IPS-15b (cell line): ENCODE results near the gene SYCE1L.

Experiments
- H3K27me3 ChIP-seq: one replicate; pipeline ENCODE4 v1.6.1; 2013; ENCODE audit warnings: low read length; ENCODE audit not compliant: control insufficient read depth, insufficient read depth
- H3K36me3 ChIP-seq: one replicate; pipeline ENCODE4 v1.6.1; 2013; ENCODE audit warnings: low read length; ENCODE audit not compliant: control insufficient read depth, insufficient read depth
- H3K4me1 ChIP-seq: one replicate; pipeline ENCODE4 v1.6.1; 2013; ENCODE audit warnings: mild to moderate bottlenecking, low read length; ENCODE audit not compliant: control insufficient read depth, insufficient read depth
- H3K4me3 ChIP-seq: one replicate; pipeline ENCODE4 v1.5.1; 2013; ENCODE audit warnings: low read depth, low read length
- H3K9ac ChIP-seq: one replicate; pipeline ENCODE4 v1.6.1; 2013; ENCODE audit warnings: low read depth, mild to moderate bottlenecking, low read length
- H3K9me3 ChIP-seq: one replicate; pipeline ENCODE4 v1.6.1; 2013; ENCODE audit warnings: mild to moderate bottlenecking, low read length; ENCODE audit not compliant: control insufficient read depth, insufficient read depth

Gene SYCE1L

GRCh38 chr16:77208382-77208781 lies 9.2 kb downstream of the SYCE1L start:
- H3K9me3 ChIP-seq, result no peaks in the 10 kb centered on the region
- H3K36me3 ChIP-seq, result no peaks in the 10 kb centered on the region
- H3K4me1 ChIP-seq, result peaks cover 11% of the 10 kb centered on the region
- H3K9ac ChIP-seq, result no peak overlapping the region
- H3K27me3 ChIP-seq, result peaks cover 4% of the 10 kb centered on the region
- no peak overlapping the region for H3K4me3 ChIP-seq

DNA sequence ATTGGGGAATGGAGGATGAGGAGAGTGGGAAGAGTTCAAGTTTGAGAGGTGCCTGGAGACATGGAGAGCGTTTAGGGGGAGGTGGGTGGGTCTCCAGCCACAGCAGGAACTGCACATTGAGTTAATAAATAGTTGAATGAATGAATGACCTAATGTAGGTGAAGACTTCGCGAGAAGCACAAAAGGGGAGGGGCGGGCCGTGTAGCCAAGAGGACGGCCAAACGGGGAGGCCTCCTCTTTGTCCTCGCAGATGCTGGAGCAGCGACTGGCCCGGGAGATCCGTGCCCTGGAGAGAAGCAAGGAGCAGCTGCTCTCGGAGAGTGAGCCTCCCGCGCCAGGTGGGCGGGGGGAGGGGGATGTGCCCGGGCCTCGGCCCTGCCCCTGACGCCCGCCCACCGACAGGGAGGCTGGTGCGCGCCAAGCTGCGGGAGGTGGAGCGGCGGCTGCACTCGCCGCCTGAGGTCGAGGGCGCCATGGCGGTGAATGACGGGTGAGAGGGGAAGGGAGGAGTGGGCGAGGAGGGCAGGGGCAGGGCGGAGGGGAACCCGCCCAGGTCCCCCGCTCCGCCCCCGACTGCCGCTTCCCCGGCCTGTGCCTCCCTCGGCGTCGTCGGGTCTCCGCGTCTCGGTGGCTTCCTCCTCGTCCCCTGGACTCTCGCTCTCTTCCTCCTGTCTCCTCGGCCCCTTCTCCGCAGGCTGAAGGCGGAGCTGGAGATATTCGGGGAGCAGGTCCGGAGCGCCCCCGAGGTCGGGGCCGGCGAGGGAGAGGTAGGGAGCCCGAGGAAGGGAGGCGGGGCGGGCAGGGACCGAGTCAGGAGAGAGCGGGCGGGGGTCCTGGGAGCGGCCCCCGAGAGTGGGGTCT lies 12.9 kb downstream of the SYCE1L start:
- Histone ChIP-seq H3K27me3 (peaks cover 4% of the 10 kb centered on the region), H3K9ac (peak overlapping the region; percentile 60), H3K4me1 (peaks cover 3% of the 10 kb centered on the region), H3K36me3 (no peaks in the 10 kb centered on the region), H3K9me3 (no peaks in the 10 kb centered on the region), H3K4me3 (peak overlapping the region; percentile 73)

DNA sequence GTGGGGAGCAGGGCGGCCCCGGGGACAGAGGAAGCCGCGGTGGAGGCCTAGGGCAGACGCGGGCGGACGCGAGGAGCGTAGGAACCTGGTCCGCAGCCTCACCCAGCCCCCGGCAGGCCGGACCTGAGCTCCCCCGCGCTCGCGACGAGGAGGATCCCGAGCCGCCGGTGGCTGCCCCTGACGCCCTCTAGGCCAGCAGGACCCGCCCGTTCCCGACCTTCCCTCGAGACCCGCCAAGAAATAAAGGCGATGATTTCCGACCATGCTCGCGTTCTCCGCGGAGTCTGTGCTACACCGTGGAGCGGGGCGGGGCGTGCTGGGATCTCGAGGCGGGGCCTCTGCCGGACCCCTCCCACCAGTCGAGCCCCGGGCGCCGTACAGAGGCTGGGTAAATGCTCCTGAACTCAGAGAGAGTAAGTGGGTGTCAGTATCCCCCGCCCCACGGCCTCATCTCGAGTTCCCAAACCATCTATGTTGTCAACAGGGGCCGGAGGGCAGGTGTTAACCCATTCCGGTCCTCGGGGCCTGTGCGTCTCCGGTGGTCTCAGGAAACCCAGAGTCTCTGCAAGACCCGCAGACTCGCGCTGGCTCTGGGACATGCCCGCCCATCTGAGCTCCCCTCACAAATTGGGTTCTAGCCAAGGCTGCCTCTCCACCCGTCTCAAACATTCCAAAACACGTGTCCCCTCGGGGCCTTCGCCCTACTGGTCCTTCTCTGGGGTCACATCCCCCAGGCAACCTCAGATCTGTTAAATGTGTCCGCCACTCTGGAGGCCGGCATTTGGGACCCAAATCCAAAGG lies 13.7 kb downstream of the SYCE1L start:
- no peaks in the 10 kb centered on the region for H3K36me3 ChIP-seq
- peak overlapping the region; percentile 60 for H3K9ac ChIP-seq
- peaks cover 3% of the 10 kb centered on the region for H3K4me1 ChIP-seq
- H3K9me3 ChIP-seq, result no peaks in the 10 kb centered on the region
- H3K4me3 ChIP-seq, result peak overlapping the region; percentile 73
- H3K27me3 ChIP-seq, result peaks cover 4% of the 10 kb centered on the region

- peak overlapping the region; percentile 73 for H3K4me3 ChIP-seq
- no peak overlapping the region for H3K9ac ChIP-seq
- peaks cover 3% of the 10 kb centered on the region for H3K4me1 ChIP-seq
- H3K27me3 ChIP-seq, result peaks cover 4% of the 10 kb centered on the region
- no peaks in the 10 kb centered on the region for H3K9me3 ChIP-seq
- H3K36me3 ChIP-seq, result no peaks in the 10 kb centered on the region
Measured at GRCh38 chr16:77213542-77214106, 14.4 kb downstream of the SYCE1L start.

- no peak overlapping the region for H3K4me3 ChIP-seq
Measured at GRCh38 chr16:77214411-77215138, 15.4 kb downstream of the SYCE1L start.

DNA sequence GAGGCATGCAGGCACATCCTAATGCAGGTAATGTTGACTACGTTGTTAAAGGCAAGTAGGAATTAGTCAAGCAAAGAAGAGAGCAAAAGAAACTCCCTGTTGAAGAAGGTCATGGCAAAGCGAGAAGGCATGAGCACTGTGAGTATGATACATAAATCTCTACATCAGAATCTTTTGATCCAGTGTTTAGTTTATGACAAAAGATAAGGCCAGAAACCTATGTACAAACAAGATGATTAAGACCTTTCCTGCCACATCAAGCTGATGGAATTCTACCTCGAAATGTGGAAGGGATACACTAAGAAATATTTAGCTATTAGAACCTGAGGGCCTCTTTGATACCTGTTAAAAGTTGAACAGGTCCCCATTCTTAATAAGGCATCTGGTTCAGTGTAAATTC lies 20.2 kb downstream of the SYCE1L start:
- H3K9ac ChIP-seq, result no peak overlapping the region
- no peaks in the 10 kb centered on the region for H3K36me3 ChIP-seq
- no peak overlapping the region for H3K4me3 ChIP-seq
- no peaks in the 10 kb centered on the region for H3K27me3 ChIP-seq
- no peaks in the 10 kb centered on the region for H3K9me3 ChIP-seq
- no peaks in the 10 kb centered on the region for H3K4me1 ChIP-seq

More at GRCh38 chr16:77214411-77215138, 15.4 kb downstream of the SYCE1L start:
- Histone ChIP-seq H3K9ac (no peak overlapping the region), H3K27me3 (peaks cover 4% of the 10 kb centered on the region), H3K4me1 (peaks cover 3% of the 10 kb centered on the region), H3K36me3 (no peaks in the 10 kb centered on the region), H3K9me3 (no peaks in the 10 kb centered on the region)

GRCh38 chr16:77220427-77220826 lies 21.2 kb downstream of the SYCE1L start:
- no peak overlapping the region for H3K9ac ChIP-seq
- no peaks in the 10 kb centered on the region for H3K9me3 ChIP-seq
- H3K4me1 ChIP-seq, result no peaks in the 10 kb centered on the region
- H3K4me3 ChIP-seq, result no peak overlapping the region
- no peaks in the 10 kb centered on the region for H3K36me3 ChIP-seq
- H3K27me3 ChIP-seq, result no peaks in the 10 kb centered on the region

- Histone ChIP-seq H3K4me3 (no peak overlapping the region), H3K9ac (no peak overlapping the region), H3K9me3 (no peaks in the 10 kb centered on the region), H3K36me3 (no peaks in the 10 kb centered on the region), H3K4me1 (no peaks in the 10 kb centered on the region), H3K27me3 (no peaks in the 10 kb centered on the region)
Measured at GRCh38 chr16:77221482-77221881, 22.3 kb downstream of the SYCE1L start.

- Histone ChIP-seq H3K4me3 (peak overlapping the region; percentile 8), H3K9ac (no peak overlapping the region), H3K9me3 (no peaks in the 10 kb centered on the region), H3K4me1 (no peaks in the 10 kb centered on the region), H3K36me3 (no peaks in the 10 kb centered on the region), H3K27me3 (no peaks in the 10 kb centered on the region)
Measured at GRCh38 chr16:77223184-77223583, 24.0 kb downstream of the SYCE1L start.

DNA sequence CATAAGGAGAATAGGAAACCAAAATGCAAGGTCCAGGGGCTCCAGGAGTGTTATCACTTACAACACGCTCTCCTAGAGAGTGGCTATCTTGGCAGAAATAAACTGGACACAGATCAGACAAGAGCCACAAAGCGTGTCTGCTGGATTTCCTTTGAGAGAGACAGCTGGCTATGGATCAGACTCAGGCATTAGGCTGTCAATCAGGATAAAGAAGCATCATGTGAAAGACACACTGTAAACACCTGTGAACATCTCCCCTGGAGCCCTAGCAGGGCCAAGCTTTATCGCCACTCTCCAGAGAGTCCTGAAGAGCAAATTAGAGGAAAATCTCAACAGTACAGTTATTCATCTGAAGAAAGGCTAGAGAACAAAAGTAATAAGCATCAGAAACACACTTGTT lies 26.0 kb downstream of the SYCE1L start:
- H3K4me1 ChIP-seq, result no peaks in the 10 kb centered on the region
- no peak overlapping the region for H3K4me3 ChIP-seq
- H3K36me3 ChIP-seq, result no peaks in the 10 kb centered on the region
- no peak overlapping the region for H3K9ac ChIP-seq
- no peaks in the 10 kb centered on the region for H3K9me3 ChIP-seq
- no peaks in the 10 kb centered on the region for H3K27me3 ChIP-seq

- Histone ChIP-seq H3K4me1 (no peaks in the 10 kb centered on the region), H3K27me3 (no peaks in the 10 kb centered on the region), H3K36me3 (no peaks in the 10 kb centered on the region), H3K9ac (no peak overlapping the region), H3K9me3 (no peaks in the 10 kb centered on the region), H3K4me3 (no peak overlapping the region)
Measured at GRCh38 chr16:77227745-77228144, 28.5 kb downstream of the SYCE1L start.
